NCI-H345 (cell line): Measurements from ENCODE around the gene BIRC6.
"Not testable (repeated sequence)": the region's sequence is repeated elsewhere in the genome, so short reads cannot be mapped to it uniquely, and the experiment has no call there.

Experiments used
- DNase-seq: peaks from one replicate; lab custom pipeline; 2025; lab: John Stamatoyannopoulos, UW

BIRC6 gene, protein sequence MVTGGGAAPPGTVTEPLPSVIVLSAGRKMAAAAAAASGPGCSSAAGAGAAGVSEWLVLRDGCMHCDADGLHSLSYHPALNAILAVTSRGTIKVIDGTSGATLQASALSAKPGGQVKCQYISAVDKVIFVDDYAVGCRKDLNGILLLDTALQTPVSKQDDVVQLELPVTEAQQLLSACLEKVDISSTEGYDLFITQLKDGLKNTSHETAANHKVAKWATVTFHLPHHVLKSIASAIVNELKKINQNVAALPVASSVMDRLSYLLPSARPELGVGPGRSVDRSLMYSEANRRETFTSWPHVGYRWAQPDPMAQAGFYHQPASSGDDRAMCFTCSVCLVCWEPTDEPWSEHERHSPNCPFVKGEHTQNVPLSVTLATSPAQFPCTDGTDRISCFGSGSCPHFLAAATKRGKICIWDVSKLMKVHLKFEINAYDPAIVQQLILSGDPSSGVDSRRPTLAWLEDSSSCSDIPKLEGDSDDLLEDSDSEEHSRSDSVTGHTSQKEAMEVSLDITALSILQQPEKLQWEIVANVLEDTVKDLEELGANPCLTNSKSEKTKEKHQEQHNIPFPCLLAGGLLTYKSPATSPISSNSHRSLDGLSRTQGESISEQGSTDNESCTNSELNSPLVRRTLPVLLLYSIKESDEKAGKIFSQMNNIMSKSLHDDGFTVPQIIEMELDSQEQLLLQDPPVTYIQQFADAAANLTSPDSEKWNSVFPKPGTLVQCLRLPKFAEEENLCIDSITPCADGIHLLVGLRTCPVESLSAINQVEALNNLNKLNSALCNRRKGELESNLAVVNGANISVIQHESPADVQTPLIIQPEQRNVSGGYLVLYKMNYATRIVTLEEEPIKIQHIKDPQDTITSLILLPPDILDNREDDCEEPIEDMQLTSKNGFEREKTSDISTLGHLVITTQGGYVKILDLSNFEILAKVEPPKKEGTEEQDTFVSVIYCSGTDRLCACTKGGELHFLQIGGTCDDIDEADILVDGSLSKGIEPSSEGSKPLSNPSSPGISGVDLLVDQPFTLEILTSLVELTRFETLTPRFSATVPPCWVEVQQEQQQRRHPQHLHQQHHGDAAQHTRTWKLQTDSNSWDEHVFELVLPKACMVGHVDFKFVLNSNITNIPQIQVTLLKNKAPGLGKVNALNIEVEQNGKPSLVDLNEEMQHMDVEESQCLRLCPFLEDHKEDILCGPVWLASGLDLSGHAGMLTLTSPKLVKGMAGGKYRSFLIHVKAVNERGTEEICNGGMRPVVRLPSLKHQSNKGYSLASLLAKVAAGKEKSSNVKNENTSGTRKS (N-terminal part only)

DNA sequence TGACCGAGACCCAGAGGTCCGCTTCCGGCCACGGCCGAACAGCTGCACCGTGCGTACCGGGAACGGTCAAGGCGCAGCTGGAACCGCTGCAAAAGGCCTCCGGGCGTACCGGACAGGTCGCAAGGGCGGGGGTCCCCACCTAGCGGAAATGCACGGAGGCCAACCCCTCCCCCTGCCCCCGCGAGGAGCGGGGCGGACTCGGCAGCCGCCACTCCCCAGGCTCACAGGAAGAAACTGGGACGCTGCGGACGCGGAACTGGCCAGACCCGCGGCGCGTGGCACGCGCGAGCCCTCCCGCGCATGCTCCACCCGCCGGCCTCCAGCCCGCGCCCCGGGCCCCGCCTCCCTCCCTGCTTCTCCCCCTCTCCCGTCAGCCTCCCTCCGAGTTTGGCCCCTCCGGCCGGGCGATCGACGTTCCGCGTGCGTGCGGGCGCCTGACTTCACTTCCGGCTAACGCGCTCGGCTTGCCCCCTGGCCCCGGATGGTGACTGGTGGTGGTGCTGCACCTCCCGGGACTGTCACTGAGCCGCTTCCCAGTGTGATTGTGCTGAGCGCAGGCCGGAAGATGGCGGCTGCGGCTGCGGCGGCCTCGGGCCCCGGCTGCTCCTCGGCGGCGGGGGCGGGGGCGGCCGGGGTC, at the start of gene BIRC6:
Gene BIRC6, plus strand, starts transcription at position 343 of the 637 bp plus-strand sequence. Its CDS starts 139 bp downstream, at position 482.
- peak; percentile 98 for DNase-seq

- DNase-seq: no peak
Measured at GRCh38 chr2:32310577-32310976, 46.2 kb upstream of the BIRC6 start.

DNA sequence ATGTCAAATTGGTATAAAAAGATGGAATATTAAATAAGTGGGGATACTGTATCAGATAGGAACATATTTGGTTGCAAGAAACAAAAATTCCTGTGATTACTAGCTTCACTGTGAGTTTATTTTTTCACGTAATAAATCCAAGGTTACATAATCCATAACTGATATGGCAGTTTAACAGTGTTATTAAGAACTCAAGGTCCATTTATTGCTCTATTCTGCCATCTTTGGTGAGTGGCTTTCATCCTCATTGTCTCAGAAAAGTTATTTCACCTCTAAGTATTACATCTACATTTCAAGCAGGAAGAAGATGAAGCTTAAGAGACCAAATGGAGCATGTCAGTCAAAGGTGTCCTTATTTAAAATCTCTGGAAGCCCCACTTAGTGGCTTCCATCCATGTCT, 41.9 kb upstream of the BIRC6 start:
- DNase-seq: no peak

DNA sequence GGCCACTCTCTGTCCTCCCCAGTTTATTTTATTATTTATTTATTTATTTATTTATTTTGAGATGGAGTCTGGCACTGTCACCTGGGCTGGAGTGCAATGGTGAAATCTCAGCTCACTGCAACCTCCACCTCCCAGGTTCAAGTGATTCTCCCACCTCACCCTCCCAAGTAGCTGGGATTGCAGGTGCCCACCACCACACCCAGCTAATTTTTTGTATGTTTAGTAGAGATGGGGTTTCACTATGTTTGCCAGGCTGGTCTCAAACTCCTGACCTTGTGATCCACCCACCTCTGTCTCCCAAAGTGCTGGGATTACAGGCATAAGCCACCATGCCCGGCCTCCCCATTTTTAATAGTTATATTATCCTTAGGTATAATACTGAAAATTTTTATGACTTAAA, 28.1 kb upstream of the BIRC6 start:
- not testable (repeated sequence) for DNase-seq

DNA sequence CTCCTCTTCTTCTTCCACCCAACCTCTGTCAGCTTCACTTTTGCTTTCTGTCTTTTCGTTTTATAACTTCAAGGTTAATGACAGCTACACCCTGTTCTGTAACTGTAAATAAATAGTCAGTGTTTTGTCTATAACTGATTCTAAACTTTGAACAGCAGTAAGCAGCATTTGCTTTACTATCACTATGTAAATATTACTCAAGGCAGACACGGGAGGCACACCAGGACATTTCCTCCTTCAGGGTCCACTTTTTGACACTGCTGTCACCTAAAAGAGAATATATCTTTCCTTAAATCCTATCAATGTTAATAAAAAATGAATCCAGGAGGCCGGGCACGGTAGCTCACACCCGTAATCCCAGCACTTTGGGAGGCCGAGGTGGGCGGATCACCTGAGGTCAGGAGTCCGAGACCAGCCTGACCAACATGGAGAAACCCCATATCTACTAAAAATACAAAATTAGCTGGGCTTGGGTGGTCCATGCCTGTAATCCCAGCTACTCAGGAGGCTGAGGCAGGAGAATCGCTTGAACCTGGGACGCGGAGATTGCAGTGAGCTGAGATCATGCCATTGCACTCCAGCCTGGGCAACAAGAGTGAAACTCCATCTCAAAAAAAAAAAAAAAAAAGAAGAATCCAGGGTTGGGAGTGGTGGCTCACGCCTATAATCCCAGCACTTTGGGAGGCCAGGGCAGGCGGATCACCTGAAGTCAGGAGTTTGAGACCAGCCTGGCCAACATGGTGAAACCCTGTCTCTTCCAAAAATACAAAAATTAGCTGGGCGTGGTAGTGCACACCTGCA, 27.4 kb upstream of the BIRC6 start:
- DNase-seq: not testable (repeated sequence)

- no peak for DNase-seq
Measured at GRCh38 chr2:32330136-32330535, 26.7 kb upstream of the BIRC6 start.

- no peak for DNase-seq
Measured at GRCh38 chr2:32342801-32343200, 14.0 kb upstream of the BIRC6 start.

DNA sequence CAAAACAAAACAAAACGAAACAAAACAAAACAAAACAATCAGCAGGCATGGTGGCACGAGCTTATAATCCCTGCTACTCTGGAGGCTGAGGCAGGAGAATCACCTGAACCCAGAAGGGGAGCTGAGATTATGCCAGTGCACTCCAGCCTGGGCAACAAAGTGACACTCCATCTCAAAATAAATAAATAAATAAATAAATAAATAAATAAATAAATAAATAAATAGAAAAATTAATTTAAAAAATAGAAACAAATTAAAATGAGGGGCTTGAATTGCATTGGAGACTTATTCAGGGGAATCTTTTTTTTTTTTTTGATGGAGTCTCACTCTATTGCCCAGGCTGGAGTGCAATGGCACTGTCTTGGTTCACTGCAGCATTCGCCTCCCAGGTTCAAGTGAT, 6.0 kb upstream of the BIRC6 start:
- DNase-seq: not testable (repeated sequence)

DNA sequence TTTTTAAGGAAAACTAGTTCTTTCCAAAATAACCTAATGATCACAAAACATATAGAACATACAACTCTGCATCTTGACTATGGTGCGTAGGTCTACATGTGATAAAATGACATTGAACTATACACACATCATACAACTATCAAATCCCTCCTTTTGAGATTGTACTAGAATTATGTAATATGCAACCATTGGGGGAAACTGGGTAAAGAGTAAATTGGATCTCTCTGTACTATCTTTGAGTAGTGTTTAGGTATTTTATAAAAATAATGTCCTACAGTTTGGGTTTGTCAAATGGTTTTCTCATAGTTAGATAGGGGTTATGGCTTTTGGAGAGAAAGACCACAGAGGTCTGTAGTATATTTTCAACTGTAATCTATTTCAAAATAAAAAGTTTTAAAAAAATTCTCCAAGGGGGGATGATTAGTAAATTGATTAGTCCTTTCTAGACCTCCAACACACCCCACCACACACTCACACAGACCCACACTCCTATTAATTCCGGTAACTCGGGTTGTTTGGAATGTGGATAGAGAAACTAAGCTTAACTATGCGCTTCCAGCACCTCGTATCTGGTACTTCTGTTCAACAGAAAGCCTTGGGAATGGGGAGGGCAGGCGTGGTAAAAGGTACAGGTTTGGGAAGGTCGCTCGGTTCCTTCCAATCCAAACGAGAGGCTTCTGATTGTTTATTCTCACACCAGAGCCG, 695 bp upstream of the BIRC6 start:
- DNase-seq: peak; percentile 33

DNA sequence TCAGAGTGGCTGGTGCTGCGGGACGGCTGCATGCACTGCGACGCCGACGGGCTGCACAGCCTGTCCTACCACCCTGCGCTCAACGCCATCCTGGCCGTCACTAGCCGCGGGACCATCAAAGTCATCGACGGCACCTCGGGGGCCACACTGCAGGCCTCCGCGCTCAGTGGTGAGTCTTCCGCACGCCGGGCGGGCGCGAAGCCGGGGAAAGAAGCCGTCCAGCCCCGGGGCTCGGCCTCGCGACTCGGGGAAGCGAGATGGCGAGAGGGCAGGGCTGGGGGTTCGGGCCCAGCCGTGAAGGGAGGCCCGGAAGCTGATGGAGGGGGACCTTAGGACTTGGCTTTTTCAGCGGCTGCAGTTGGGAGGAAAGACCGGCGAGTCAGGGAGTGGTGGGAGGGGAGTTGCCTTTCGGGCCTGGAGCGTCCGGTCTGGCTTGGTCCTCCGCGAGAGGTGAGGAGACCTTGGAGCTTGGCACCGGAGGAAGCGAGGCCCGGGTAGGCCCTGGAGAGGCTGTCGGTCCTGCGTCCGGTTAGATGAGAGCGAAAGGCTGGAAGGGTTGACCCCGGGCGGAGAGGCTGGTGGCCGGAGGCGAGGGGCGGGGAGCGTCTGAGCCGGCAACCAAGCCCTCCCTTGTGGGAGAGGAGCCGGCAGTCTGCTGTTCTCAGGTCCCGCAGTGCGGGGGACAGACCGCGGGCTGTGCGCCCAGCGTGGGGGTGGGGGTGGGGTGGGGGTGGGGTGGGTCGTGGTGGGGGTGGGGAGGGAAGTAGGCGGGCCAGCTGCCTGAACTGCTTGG, 691 bp downstream of the BIRC6 start:
- DNase-seq: peak; percentile 26

GRCh38 chr2:32358111-32358482, 1.3 kb downstream of the BIRC6 start:
- peak; percentile 22 for DNase-seq

DNA sequence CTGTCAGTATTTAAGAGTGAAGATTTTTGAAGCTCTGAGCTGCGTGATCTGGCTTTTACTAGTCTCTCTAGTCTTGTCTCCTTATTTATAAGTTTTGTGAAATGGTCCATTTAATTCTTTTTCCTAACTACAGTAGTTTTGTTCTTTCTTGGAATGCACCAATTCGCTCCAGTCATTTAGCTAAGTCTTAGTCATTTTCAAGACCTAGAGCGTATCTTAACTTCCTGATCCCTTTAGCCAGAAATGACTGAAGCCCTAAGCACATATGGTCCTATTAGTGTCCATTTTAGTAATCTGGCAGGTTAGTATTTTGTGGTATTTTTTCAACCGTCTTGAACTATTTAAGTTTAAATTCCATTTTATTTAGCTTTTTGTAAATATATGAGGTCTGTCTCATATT, 3.6 kb downstream of the BIRC6 start:
- no peak for DNase-seq

DNA sequence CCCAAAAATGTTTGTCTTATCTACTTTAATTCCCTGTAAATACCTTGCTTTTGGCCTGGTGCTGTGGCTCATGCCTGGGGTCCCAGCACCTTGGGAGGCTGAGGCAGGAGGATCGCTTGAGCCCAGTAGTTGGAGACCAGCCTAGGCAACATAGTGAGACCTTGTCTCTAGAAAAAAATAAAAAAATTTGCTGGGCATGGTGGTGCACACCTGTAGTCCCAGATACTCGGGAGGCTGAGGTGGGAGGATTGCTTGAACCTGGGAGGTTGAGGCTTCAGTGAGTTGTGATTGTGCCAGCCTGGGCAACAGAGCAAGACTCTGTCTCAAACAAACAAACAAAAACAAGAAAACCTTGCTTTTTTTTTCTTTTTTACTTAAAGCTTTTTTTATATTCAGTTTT, 6.2 kb downstream of the BIRC6 start:
- DNase-seq: not testable (repeated sequence)

DNA sequence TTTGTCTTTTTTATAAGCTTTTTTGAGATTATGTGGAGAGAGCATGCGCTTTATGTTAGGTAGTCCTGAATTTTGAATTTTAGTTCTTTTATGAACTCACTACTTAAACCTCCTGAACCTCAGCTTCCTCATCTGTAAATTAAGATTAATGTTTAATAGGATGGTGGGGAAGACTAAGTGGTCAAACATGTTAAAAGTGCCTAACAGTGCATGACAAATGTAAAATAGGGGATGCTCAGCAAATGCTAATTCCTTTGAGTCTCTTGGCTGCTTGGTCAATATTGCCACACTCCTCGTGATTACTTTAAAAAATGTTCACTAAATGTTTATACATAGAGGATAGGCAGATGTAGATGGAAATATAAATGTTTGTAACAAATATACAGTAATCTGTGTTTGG, 6.8 kb downstream of the BIRC6 start:
- DNase-seq: no peak

DNA sequence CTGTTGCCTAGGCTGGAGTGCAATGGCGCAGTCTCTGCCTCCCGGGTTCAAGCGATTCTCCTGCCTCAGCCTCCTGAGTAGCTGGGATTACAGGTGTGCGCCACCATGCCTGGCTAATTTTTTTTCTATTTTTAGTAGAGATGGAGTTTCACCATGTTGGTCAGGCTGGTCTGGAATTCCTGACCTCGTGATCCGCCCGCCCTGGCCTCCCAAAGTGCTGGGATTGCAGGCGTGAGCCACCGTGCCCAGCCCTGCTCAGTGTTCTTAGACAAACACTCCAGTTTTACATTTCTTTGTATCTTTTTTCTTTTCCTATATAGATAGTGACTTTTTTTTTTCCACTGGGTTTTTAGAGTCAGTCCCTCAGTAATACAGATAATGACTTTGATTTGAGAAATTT, 7.5 kb downstream of the BIRC6 start:
- DNase-seq: not testable (repeated sequence)

DNA sequence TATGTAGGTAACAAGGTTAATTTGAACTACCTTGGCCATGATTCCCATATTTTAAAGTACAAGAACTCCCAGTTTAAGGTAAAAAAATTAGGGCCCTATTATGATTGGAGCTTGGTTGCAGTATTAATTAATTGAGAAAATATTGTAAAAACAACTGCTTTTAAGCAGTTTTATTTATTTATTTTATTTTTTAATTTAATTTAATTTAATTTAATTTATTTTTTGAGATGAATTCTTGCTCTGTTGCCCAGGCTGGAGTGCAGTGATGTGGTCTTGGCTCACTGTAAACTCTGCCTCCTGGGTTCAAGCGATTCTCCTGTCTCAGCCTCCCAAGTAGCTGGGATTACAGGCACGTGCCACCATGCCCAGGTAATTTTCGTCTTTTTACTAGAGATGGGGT, 8.9 kb downstream of the BIRC6 start:
- DNase-seq: not testable (repeated sequence)

DNA sequence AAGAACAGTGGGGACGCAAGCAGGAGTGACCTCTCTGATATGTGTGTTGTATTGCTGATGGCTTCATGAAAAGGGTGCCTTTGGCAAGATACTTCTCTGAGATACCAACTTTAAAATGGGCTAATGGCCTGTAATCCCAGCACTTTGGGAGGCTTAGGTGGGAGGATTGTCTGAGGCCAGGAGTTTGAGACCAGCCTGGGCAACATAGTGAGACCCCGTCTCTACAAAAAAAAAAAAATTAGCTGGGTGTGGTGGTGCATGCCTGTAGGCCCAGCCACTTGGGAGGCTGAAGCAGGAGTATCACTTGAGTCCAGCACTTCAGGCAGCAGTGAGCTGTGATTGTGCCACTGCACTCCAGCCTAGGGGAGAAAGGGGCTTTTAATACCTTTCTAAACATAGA, 9.8 kb downstream of the BIRC6 start:
- no peak for DNase-seq

- no peak for DNase-seq
Measured at GRCh38 chr2:32369222-32369621, 12.4 kb downstream of the BIRC6 start.

GRCh38 chr2:32370942-32371341, 14.1 kb downstream of the BIRC6 start:
- not testable (repeated sequence) for DNase-seq
